IMR-90 (cell line): ENCODE measurements around the gene FABP6. TPM values are rescaled to one million over a fixed set of nuclear protein-coding genes. Genes with fewer than 3 reads are reported as not detected.

Experiments
- ATAC-seq: fragments of 200-7000 bp; cut with Tn5 transposase; 2 replicates; pipeline ENCODE4 v1.9.1; 2020; ENCODE audit warnings: low read depth, mild to moderate bottlenecking, moderate library complexity
- BruUV-seq: library from RNA; stranded (reverse); fragments of 400-500 nt; replicated peaks from 2 replicates; lab custom pipeline; 2021; lab: Mats Ljungman, UMichigan
- CTCF ChIA-PET: fragments of 300-600 bp; formaldehyde crosslinking; extraction: SDS; loops from one replicate; lab custom pipeline; 2021; ENCODE audit warnings: antibody characterized with exemption; lab: Yijun Ruan, JAX
- POLR2A ChIA-PET: fragments of 300-600 bp; sonication (Branson Sonifier 250); formaldehyde crosslinking; loops from one replicate; lab custom pipeline; 2022; ENCODE audit warnings: antibody characterized with exemption; ENCODE audit not compliant: unreplicated experiment; lab: Charles Lee
- DNase-seq: peaks from one replicate; pipeline ENCODE4 v3.0.0; 2013
- H2AFZ ChIP-seq: replicated peaks from 2 replicates; pipeline ENCODE3; 2013; ENCODE audit warnings: low read length, mild to moderate bottlenecking; ENCODE audit not compliant: poor library complexity
- H2AK5ac ChIP-seq: 2 replicates; pipeline ENCODE4 v1.6.1; 2013; ENCODE audit warnings: low read depth, low read length, inconsistent platforms
- H2AK9ac ChIP-seq: replicated peaks from 2 replicates; pipeline ENCODE3; 2013; ENCODE audit warnings: mild to moderate bottlenecking, low read depth, low read length, moderate library complexity; ENCODE audit not compliant: poor library complexity
- H2BK120ac ChIP-seq: 2 replicates; pipeline ENCODE4 v1.6.1; 2013; ENCODE audit warnings: low read depth, low read length, inconsistent platforms
- H2BK15ac ChIP-seq: 3 replicates; pipeline ENCODE4 v1.6.1; 2013; ENCODE audit warnings: low read depth, low read length, inconsistent platforms
- H2BK20ac ChIP-seq: 2 replicates; pipeline ENCODE4 v1.6.1; 2013; ENCODE audit warnings: low read depth, mild to moderate bottlenecking, inconsistent platforms, low read length, moderate library complexity
- H2BK5ac ChIP-seq: 2 replicates; pipeline ENCODE4 v1.6.1; 2013; ENCODE audit warnings: mild to moderate bottlenecking, low read depth, low read length, inconsistent platforms; ENCODE audit not compliant: poor library complexity, severe bottlenecking
- H3K14ac ChIP-seq: replicated peaks from 2 replicates; pipeline ENCODE4 v1.6.1; 2013; ENCODE audit warnings: low read depth, low read length, inconsistent platforms
- H3K18ac ChIP-seq: 2 replicates; pipeline ENCODE4 v1.6.1; 2013; ENCODE audit warnings: low read depth, low read length, control low read depth
- H3K23ac ChIP-seq: 2 replicates; pipeline ENCODE4 v1.6.1; 2013; ENCODE audit warnings: low read depth, low read length, inconsistent platforms
- H3K27ac ChIP-seq: 2 replicates; pipeline ENCODE4 v1.5.1; 2013; ENCODE audit warnings: mild to moderate bottlenecking, control low read depth, low read length; ENCODE audit not compliant: insufficient read depth
- H3K27me3 ChIP-seq: 2 replicates; pipeline ENCODE4 v1.6.1; 2013; ENCODE audit warnings: low read length; ENCODE audit not compliant: control insufficient read depth, insufficient read depth
- H3K36me3 ChIP-seq: 2 replicates; pipeline ENCODE4 v1.6.1; 2013; ENCODE audit warnings: low read length, mixed read lengths; ENCODE audit not compliant: control insufficient read depth, insufficient read depth
- H3K4ac ChIP-seq: 2 replicates; pipeline ENCODE4 v1.6.1; 2013; ENCODE audit warnings: low read depth, low read length, inconsistent platforms
- H3K4me1 ChIP-seq: 2 replicates; pipeline ENCODE4 v1.6.1; 2013; ENCODE audit warnings: low read length, mixed read lengths; ENCODE audit not compliant: control insufficient read depth, insufficient read depth
- H3K4me2 ChIP-seq: 2 replicates; pipeline ENCODE4 v1.6.1; 2013; ENCODE audit warnings: low read depth, mild to moderate bottlenecking, control low read depth, low read length, moderate library complexity
- H3K4me3 ChIP-seq: 2 replicates; pipeline ENCODE4 v1.5.1; 2013; ENCODE audit warnings: low read depth, mild to moderate bottlenecking, control low read depth, low read length, moderate library complexity; ENCODE audit not compliant: insufficient read depth
- H3K56ac ChIP-seq: 2 replicates; pipeline ENCODE4 v1.6.1; 2013; ENCODE audit warnings: low read length, inconsistent platforms; ENCODE audit not compliant: insufficient read depth; ENCODE audit errors: extremely low read depth
- H3K79me1 ChIP-seq, 2 experiments: 2 replicates each; pipeline ENCODE4 v1.6.1; 2013; ENCODE audit warnings: low read length in 2 of 2, inconsistent platforms in 1 of 2, low read depth in 1 of 2
- H3K9ac ChIP-seq: 2 replicates; pipeline ENCODE4 v1.6.1; 2013; ENCODE audit warnings: low read depth, low read length, control low read depth
- H3K9me1 ChIP-seq: 2 replicates; pipeline ENCODE4 v1.6.1; 2013; ENCODE audit warnings: low read length, inconsistent platforms; ENCODE audit not compliant: insufficient read depth
- H3K9me3 ChIP-seq: 2 replicates; pipeline ENCODE4 v1.6.1; 2013; ENCODE audit warnings: low read length; ENCODE audit not compliant: control insufficient read depth, insufficient read depth
- H4K20me1 ChIP-seq: 2 replicates; pipeline ENCODE4 v1.6.1; 2013; ENCODE audit warnings: low read length, inconsistent platforms; ENCODE audit not compliant: insufficient read depth
- H4K5ac ChIP-seq: 2 replicates; pipeline ENCODE4 v1.6.1; 2013; ENCODE audit warnings: mild to moderate bottlenecking, low read depth, low read length, control low read depth
- H4K8ac ChIP-seq, 2 experiments: 2 replicates each; pipeline ENCODE4 v1.6.1; 2013; ENCODE audit warnings: low read depth in 2 of 2, low read length in 2 of 2, control low read depth in 1 of 2, inconsistent platforms in 1 of 2
- H4K91ac ChIP-seq: 2 replicates; pipeline ENCODE4 v1.6.1; 2013; ENCODE audit warnings: low read depth, low read length, inconsistent platforms; ENCODE audit not compliant: insufficient read depth
- BHLHE40 ChIP-seq: fragments of 150-350 bp; IDR thresholded peaks from 2 replicates; pipeline ENCODE4 v1.6.1; 2016; ENCODE audit warnings: mild to moderate bottlenecking, low read depth, low read length
- CEBPB ChIP-seq: IDR thresholded peaks from 2 replicates; pipeline ENCODE4 v1.6.1; 2012; ENCODE audit warnings: low read depth, low read length, improper control_type of control experiment
- CHD1 ChIP-seq: IDR thresholded peaks from 2 replicates; pipeline ENCODE4 v1.6.1; 2012; ENCODE audit warnings: low read depth, low read length, improper control_type of control experiment
- CTCF ChIP-seq: conservative IDR thresholded peaks from 2 replicates; pipeline ENCODE4 v1.5.1; 2012; ENCODE audit warnings: mild to moderate bottlenecking, low read depth, low read length, improper control_type of control experiment
- ELK1 ChIP-seq: fragments of 150-350 bp; IDR thresholded peaks from 2 replicates; pipeline ENCODE4 v1.6.1; 2016; ENCODE audit warnings: low read depth, mild to moderate bottlenecking, low read length, moderate library complexity, borderline replicate concordance
- FOS ChIP-seq: fragments of 150-350 bp; IDR thresholded peaks from 2 replicates; pipeline ENCODE4 v1.6.1; 2016; ENCODE audit warnings: low read depth, low read length
- MAFK ChIP-seq: IDR thresholded peaks from 2 replicates; pipeline ENCODE4 v1.6.1; 2012; ENCODE audit warnings: low read depth, low read length, improper control_type of control experiment
- MAZ ChIP-seq: IDR thresholded peaks from 2 replicates; pipeline ENCODE4 v1.6.1; 2012; ENCODE audit warnings: low read depth, mild to moderate bottlenecking, low read length, improper control_type of control experiment, moderate library complexity, borderline replicate concordance
- MXI1 ChIP-seq: IDR thresholded peaks from 2 replicates; pipeline ENCODE4 v1.6.1; 2012; ENCODE audit warnings: low read depth, mild to moderate bottlenecking, low read length, moderate library complexity, borderline replicate concordance
- NFE2L2 ChIP-seq: fragments of 150-350 bp; IDR thresholded peaks from 2 replicates; pipeline ENCODE4 v1.6.1; 2016; ENCODE audit warnings: low read depth, mild to moderate bottlenecking, low read length
- RAD21 ChIP-seq: IDR thresholded peaks from 2 replicates; pipeline ENCODE4 v1.6.1; 2012; ENCODE audit warnings: low read length, improper control_type of control experiment
- RCOR1 ChIP-seq: IDR thresholded peaks from 2 replicates; pipeline ENCODE4 v1.6.1; 2012; ENCODE audit warnings: mild to moderate bottlenecking, low read length, improper control_type of control experiment; ENCODE audit not compliant: insufficient replicate concordance
- RFX5 ChIP-seq: IDR thresholded peaks from 2 replicates; pipeline ENCODE4 v1.8.0; 2012; ENCODE audit warnings: low read depth, mild to moderate bottlenecking, low read length, moderate library complexity
- SMC3 ChIP-seq: fragments of 150-350 bp; IDR thresholded peaks from 2 replicates; pipeline ENCODE4 v1.6.1; 2016; ENCODE audit warnings: low read depth, mild to moderate bottlenecking, antibody characterized with exemption, low read length, moderate library complexity
- USF2 ChIP-seq: fragments of 150-350 bp; IDR thresholded peaks from 2 replicates; pipeline ENCODE4 v1.6.1; 2017; ENCODE audit warnings: mild to moderate bottlenecking, antibody characterized with exemption, low read length, low read depth
- WGBS, 2 experiments: methylation state at CpG; one replicate each; pipeline versions ENCODE4 v1.1.5 to v1.1.7; 2013; ENCODE audit warnings: missing lambda C conversion rate in 2 of 2; ENCODE audit not compliant: insufficient read length in 1 of 2; ENCODE audit errors: extremely low coverage in 2 of 2; 5-methylcytosine and 5-hydroxymethylcytosine counted together
- dilution Hi-C: fragments of 300-500 bp; cut with HindIII; formaldehyde crosslinking; loops from one replicate; pipeline ENCODE4 v1.14.3; 2018; ENCODE audit warnings: low sequenced_read_pairs; ENCODE audit not compliant: unreplicated experiment
- in situ Hi-C: fragments of 300-500 bp; cut with MboI; formaldehyde crosslinking; loops from 3 replicates; pipeline ENCODE4 v1.14.3; 2019; ENCODE audit warnings: low sequenced_read_pairs, inconsistent platforms, mixed read lengths
- intact Hi-C: fragments of 100-400 bp; cut with micrococcal nuclease; formaldehyde crosslinking; loops from 2 replicates; pipeline ENCODE4 v1.10.0; 2022
- polyA plus RNA-seq, 3 experiments: library from polyadenylated mRNA; depleted of rRNA; stranded (reverse); fragments of >200 nt; gene quantifications; 2 replicates each; pipeline ENCODE4 v1.2.3, GENCODE V29; 2012; ENCODE audit warnings: low replicate concordance in 1 of 3
- total RNA-seq: library from RNA; depleted of rRNA; stranded (reverse); fragments of >200 nt; gene quantifications from 2 replicates; pipeline ENCODE4 v1.2.3, GENCODE V29; 2012

FABP6 gene
- total and polyA plus RNA-seq, 2 of the 4 experiments (the other 2 are of a cell fraction), result not detected

- H2BK15ac ChIP-seq, result no peak overlapping the region
- H3K36me3 ChIP-seq, result no peaks in the 10 kb centered on the region; the same call in 1 of the 2 replicates
- BruUV-seq, result no TSS peak
- no peak overlapping the region for H3K9ac ChIP-seq
- no peak overlapping the region for H4K8ac ChIP-seq
- no peak overlapping the region for H2BK120ac ChIP-seq
- no peak overlapping the region for H3K4me3 ChIP-seq
- H3K14ac ChIP-seq, result no peak overlapping the region
- H2BK20ac ChIP-seq, result no peak overlapping the region
- no peaks in the 10 kb centered on the region for H3K27me3 ChIP-seq
- DNase-seq, result no peak
- no peak overlapping the region for H3K4me2 ChIP-seq
- H4K5ac ChIP-seq, result no peak overlapping the region
- no peak overlapping the region for H2AK9ac ChIP-seq
- peaks cover 13 to 19% of the 10 kb centered on the region in 2 experiments; a peak in 2 of 4 replicates for H3K79me1 ChIP-seq
- no peak for TF ChIP-seq CHD1
- no peak for TF ChIP-seq FOS
- TF ChIP-seq NFE2L2, result no peak
- TF ChIP-seq BHLHE40, result no peak
- TF ChIP-seq USF2, result no peak
- TF ChIP-seq RFX5, result no peak
- no peak for TF ChIP-seq CEBPB
- TF ChIP-seq MAZ, result no peak
- TF ChIP-seq MXI1, result no peak
- no peak for TF ChIP-seq ELK1
- TF ChIP-seq MAFK, result no peak
- no peak for TF ChIP-seq CTCF
- no peak for TF ChIP-seq RAD21
- no peak for TF ChIP-seq SMC3
- no peak for TF ChIP-seq RCOR1
- no peak overlapping the region for H2AFZ ChIP-seq
- H2BK5ac ChIP-seq, result no peak overlapping the region
- H3K4ac ChIP-seq, result no peak overlapping the region
- H3K4me1 ChIP-seq, result peaks cover 9% of the 10 kb centered on the region; the same call in 1 of the 2 replicates
- WGBS, 2 experiments, result 100% methylated on average over 1 of the region's 2 CpGs; no CpG with 5 or more reads in 1 of the 2 experiments
- POLR2A ChIA-PET, result no interaction called here
- H3K23ac ChIP-seq, result no peak overlapping the region
- no peaks in the 10 kb centered on the region for H4K20me1 ChIP-seq
- in situ Hi-C loops (no loop called here), intact Hi-C loops (no loop called here), dilution Hi-C loops (no loop called here)
- no peak overlapping the region for H2AK5ac ChIP-seq
- H3K9me3 ChIP-seq, result no peaks in the 10 kb centered on the region
- H3K27ac ChIP-seq, result no peak overlapping the region
- H4K91ac ChIP-seq, result no peak overlapping the region
- no peaks in the 10 kb centered on the region; the same call in 1 of the 2 replicates for H3K9me1 ChIP-seq
- no peak overlapping the region for H3K56ac ChIP-seq
- no peak for ATAC-seq
- H3K18ac ChIP-seq, result no peak overlapping the region
- CTCF ChIA-PET, result no interaction called here
Measured at GRCh38 chr5:160285316-160285715, 56.0 kb downstream of the FABP6 start.
